C4-2B (cell line): Measurements from ENCODE around the gene TBC1D4.

Source experiments
- ZFX ChIP-seq: fragments of 450-650 bp; IDR thresholded peaks from 2 replicates; pipeline ENCODE4 v1.6.1; 2017
- TF ChIP-seq, protein P1 (sequence below): fragments of 450-650 bp; conservative IDR thresholded peaks from 2 replicates; pipeline ENCODE4 v1.5.1; 2017; ENCODE audit warnings: mild to moderate bottlenecking

DNA sequence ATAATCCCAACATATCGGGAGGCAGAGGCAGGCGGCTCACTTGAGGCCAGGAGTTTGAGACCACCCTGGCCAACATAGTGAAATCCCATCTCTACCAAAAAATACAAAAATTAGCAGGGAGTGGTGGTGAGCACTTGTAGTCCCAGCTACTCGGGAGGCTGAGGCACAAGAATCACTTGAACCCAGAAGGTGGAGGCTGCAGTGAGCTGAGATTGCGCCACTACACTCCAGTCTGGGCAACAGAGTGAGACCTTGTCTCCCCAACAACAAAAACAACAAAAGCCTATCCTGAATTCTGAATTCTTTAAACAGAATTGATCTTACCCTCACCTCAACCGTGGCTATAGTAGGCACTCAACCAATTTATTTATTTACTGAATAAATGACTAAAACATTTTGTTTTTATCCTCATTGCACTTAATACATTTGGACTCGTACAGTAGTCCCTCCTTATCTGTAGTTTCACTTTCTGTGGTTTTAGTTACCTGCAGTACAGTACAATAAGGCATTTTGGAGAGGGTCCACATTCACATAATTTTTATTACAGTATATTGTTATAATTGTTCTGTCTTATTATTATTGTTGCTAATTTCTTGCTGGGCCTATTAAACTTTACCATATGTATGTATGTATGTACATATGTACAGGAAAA lies 98.8 kb downstream of the TBC1D4 start:
- TF ChIP-seq, protein P1, sequence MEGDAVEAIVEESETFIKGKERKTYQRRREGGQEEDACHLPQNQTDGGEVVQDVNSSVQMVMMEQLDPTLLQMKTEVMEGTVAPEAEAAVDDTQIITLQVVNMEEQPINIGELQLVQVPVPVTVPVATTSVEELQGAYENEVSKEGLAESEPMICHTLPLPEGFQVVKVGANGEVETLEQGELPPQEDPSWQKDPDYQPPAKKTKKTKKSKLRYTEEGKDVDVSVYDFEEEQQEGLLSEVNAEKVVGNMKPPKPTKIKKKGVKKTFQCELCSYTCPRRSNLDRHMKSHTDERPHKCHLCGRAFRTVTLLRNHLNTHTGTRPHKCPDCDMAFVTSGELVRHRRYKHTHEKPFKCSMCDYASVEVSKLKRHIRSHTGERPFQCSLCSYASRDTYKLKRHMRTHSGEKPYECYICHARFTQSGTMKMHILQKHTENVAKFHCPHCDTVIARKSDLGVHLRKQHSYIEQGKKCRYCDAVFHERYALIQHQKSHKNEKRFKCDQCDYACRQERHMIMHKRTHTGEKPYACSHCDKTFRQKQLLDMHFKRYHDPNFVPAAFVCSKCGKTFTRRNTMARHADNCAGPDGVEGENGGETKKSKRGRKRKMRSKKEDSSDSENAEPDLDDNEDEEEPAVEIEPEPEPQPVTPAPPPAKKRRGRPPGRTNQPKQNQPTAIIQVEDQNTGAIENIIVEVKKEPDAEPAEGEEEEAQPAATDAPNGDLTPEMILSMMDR = no peak
- no peak for TF ChIP-seq ZFX
